DMS114 treated with DMSO at 0.1 percent for 48 hours (cell line): ENCODE measurements around the gene DENND4B.

Experiments
- DNase-seq: peaks from one replicate; lab custom pipeline; 2025; ENCODE audit not compliant: unreplicated experiment; lab: John Stamatoyannopoulos, UW

The DENND4B gene

GRCh38 chr1:153951183-153951582 is 4.7 kb upstream of the DENND4B start:
- DNase-seq: no peak

- no peak for DNase-seq
Observed at GRCh38 chr1:153945795-153946621, 510 bp downstream of the DENND4B start.

DNA sequence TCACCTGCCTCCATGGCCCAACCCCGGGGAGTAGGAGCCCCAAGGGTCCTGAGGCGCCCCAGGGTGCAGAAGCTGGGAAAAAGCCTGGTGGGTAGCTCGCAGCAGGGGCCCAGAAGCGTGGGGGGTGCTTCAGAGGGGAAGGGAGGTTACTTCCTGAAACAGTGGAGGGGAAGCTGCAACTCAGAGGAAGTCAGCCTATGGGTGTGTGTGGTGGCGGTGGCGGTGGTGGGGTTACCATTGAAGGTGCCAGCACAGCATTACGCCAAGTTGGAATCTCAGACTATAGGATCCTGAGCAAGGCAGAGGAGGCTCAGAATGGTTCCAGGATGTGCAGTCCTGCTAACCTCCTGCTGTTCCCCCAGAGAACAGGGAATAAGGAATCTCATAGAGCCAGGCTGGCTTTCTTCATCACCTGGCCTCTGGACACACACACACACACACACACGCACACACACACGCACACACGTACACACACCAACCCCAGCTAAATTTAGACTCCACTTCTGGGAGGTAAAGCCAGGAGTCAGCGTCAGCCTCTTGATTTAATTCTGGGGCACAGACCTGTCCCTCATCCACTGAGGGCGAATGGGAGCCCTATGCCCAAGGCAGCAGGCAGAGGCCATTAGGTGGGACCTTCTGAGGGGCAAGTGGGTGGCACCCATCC is 1.3 kb downstream of the DENND4B start:
- DNase-seq: no peak

- no peak for DNase-seq
Observed at GRCh38 chr1:153944827-153945117, 1.7 kb downstream of the DENND4B start.

GRCh38 chr1:153944005-153944826 is 2.3 kb downstream of the DENND4B start:
- DNase-seq: no peak

- no peak for DNase-seq
Observed at GRCh38 chr1:153942766-153943549, 3.6 kb downstream of the DENND4B start.

DNA sequence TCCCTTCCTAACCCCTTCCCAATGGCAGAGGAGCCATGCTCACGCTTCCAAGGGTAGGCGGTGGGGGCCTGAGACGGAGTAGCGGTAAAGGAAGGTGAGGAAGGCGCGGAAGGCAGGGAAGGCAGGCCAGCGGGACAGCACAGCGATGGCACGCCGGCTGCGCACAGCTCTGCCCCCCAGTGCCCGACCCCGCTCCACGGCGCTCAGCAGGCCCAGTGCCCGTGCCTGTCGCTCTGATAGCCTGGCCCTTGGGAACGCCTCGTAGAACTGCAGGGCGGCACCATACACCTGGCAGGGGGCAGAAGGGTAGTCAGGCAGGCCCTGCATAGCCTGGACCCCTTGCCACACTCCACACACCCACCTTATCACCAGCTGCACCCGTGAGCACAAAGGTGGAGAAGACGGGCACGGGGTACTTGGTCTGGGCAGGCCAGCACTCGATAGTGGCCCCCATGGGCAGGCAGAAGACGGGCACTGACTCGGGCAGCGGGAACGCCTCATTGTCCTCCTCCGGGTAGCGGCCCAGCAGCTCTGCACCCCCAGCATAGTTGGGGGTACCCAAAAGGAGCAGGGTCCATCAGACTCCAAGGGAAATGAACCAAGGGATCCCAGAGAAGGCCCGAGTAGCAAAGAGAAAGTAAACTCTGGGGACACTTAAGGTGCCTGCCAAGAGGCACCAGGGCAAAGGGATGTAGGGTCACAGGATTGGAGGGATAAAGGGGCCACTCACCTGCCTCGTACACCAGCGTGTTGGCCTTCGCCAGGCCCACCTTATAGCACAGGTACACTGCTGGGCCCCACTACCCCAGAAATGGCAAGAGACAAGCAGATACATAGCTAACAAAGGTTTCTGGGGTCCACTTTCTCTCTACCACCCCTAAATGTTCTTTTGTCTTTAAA is 4.4 kb downstream of the DENND4B start:
- DNase-seq: no peak

- DNase-seq: no peak
Observed at GRCh38 chr1:153940756-153941155, 5.8 kb downstream of the DENND4B start.

GRCh38 chr1:153939476-153939875 is 7.0 kb downstream of the DENND4B start:
- DNase-seq: no peak

DNA sequence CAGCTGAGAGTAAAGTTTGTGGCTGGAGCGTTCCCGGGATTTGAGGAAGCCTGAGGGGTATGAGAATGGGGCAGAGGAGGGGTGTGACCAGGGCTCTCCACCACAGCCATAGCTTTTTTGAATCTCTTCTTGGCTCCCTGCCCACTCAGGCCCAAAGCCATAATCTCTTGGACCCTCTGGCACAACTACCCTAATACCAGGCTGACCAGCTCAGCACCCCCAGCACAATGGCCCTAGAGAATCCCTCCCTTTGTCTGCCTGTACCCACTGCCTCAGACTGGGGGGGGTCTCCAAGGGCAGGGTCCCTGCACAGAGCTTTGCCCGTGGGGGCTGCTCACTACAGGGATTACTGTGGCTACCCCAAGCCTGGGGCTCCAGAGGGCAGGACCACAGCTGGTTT is 7.5 kb downstream of the DENND4B start:
- no peak for DNase-seq

GRCh38 chr1:153937331-153937730 is 9.2 kb downstream of the DENND4B start:
- DNase-seq: no peak

DNA sequence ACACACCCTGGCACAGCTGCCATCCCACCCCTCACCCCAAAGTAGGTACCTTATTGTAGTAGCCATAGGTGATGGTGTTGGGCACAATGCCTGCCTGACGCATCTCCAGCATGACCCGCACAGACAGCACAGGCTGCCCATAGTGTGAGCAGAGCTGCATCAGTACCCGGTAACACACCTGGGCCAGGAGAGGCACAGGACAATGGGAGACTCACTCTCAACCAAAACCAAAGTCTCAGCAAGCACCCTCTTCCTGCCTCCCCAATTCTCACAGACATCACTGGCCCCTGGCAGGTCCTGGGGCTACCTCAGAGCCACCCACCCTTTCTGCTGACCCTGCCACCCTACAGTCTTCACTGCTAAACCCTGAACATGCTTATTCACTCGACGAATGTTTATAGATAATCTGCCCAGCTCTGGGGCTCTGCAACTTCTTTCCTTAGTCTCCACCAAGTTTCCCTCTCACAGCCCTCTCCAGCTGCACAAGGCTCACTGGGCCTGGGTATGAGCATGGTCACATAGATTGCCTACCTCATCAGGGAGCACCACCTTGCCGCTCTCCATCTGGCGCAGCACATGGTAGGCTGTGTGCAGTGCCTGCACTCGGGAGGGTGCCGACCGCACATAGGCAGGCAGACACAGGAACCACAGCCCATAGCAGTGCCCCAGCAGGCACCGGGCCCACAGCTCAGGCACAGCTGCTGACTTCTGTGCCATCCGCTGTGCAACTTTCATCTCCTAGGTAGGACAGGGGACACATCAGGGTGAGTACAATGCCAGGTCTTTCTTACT is 10.3 kb downstream of the DENND4B start:
- DNase-seq: no peak

DNA sequence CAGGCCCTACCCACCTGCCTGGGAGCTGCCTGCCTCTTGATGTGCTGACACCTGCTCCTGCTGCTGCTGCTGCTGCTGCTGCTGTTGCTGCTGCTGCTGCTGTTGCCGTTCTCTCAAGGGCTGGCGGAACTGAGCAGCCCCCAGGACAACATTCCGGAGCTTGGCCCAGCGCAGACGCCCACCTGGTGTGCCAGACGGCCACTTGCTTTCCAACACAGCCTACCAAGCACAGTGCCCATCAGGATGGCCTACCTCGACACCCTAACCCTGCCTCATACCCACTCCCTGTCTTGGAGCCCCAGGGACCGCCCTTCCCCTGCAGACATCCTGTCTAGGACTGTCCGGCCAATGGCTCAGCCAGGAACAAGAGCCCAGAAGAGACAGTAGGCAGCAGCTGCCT is 11.8 kb downstream of the DENND4B start:
- DNase-seq: no peak

DNA sequence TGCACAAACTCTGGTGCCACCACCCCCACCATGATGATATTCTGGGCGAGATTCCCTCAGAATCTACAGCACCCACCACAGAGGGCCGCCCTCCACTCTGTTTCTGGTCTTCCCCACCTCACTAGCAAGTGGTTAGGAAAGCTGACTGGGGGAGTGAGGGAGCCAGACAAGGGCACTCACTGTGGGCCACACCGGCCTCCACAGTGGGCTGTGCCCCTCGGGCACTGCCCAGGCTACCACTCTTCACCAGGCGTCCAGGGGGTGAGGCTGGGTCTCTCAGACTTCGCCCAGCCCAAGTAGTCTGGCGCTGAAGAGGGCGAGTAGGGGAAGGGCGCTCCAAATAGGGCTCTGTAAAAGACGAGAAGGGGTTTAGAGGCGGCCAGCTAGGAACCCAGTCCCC is 12.6 kb downstream of the DENND4B start:
- no peak for DNase-seq

DNA sequence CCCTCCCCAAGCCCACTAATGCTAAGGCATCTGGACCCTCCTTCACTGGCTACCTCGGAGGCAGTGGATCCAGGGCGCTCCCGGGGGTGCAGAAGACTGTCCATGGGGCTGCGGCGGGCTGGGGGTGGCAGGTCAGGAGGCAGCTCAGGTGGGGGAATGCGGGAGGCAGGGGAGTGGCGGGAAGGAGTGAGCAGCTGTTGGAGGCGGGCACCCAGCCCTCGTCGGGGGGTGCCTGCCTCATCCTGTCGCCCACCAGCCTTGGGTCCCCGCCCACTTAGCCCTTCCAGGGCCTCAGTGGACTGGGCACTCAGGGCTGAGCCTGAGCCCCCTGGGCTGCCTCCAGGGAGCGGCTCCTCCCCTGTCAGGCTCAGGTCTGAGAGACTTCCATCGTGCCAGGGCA is 13.1 kb downstream of the DENND4B start:
- no peak for DNase-seq

DNA sequence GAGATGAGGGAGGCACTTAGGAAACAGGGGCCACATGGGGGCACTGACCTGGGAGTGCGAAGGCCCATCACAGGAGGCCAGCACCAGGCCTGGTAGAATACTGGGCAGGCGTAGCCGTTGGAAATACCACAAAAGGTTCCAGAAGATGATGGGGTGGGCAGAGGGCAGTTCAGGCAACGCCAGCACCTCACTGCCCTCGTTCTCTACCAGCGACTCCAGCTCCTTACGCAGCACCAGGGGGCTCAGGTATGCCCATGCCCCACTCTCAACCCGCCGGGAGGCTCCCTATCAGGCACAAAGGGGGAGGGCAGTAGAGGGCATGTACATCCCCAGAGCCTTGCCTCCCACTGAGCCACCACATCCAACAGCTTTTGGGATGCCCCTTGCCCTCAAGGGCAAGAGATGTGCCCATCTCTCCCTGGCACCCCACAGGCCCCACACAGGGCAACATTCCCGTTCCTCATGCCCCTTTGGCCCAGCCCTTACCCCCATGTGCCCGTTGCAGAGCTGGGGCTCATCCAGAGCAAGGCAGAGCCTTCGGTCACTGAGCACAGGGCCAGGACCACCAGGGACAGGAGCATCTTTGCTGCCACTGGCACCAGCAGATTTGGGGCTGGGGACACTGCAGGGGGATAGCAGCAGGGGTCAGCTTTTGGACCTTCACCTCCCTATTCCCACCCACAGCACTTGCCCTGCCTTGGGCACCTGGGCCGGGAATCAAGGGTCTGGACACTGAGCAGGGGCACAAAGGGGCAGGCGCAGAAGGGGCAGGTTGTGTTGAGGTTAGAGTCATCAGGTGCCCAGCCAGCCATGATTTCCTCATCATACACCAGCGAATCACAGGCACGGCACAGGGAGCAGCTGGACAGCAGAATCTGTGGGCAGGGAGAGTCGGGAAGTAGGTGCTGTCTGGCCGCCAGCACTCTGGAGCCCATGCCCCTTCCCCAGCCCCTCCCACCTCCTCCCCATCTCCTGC is 14.1 kb downstream of the DENND4B start:
- no peak for DNase-seq

DNA sequence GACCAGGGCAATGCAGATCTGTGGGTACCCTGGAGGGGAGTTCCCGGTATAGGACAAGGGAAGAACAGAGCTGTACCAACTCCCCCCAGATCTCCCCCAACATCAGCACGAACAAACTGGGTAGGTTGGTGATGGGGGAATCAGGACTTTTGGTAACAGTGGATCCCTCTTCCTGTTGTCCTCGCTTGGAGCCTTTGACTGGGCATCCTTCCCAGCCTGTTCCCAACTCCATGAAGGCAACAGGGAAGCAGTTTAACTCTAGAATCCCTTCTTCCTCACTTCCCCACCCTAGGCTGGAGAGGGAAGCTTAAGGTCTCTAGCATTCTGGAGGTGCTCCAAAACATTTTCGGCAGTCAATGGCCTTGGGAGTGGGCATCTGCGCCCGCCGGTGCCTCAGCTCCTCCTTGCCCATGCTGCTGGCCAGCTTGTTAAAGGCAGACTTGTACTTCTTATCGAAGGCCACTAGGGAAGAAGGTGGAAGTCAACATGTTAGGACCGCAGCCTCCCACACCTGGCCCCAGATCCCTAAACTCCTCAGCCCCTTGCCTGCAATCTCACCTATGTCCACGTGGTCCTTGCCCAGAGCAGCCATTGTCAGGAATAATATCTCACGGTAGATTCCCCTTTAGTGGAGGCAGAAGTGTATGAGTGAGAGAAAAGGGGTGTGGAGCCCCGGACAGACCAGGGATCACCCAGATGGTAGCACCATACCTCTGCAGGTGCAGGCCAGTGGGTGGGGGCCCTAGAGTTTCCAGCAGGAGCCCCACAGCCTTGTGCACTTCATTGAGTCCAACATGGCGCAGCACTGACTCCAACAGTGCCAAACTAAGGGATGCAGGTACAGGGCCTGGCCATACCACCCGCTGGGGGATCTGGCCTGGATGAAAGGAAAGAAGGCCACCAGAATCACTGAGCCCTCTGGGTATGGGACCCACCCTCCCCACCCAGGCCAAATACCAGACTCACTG is 16.3 kb downstream of the DENND4B start:
- DNase-seq: no peak
